ENCODE results near the gene PRR11.
"Not testable (repeated sequence)": the region's sequence is repeated elsewhere in the genome, so short reads cannot be mapped to it uniquely, and the experiment has no call there.

PRR11 gene

GRCh38 chr17:59219992-59220327, 64.4 kb downstream of the PRR11 start:
- no peak for DNase-seq (ENCODE audit: low read depth in 2 of 2)

- DNase-seq (ENCODE audit: low read depth in 2 of 2): peak; percentile 95 to 97
Measured at GRCh38 chr17:59220328-59221158, 65.0 kb downstream of the PRR11 start, which contains the start of gene GDPD1. Gene GDPD1 (plus strand): TSS chr17:59220511. CDS start chr17:59220610, 99 bp downstream.

- no peak for DNase-seq (ENCODE audit: low read depth in 2 of 2)
Measured at GRCh38 chr17:59221159-59221847, 65.8 kb downstream of the PRR11 start.

GRCh38 chr17:59223813-59224212, 68.3 kb downstream of the PRR11 start:
- DNase-seq (ENCODE audit: low read depth in 2 of 2): no peak

- not testable (repeated sequence) for DNase-seq (ENCODE audit: low read depth in 2 of 2)
Measured at GRCh38 chr17:59228588-59228987, 73.0 kb downstream of the PRR11 start.

GRCh38 chr17:59230764-59231163, 75.2 kb downstream of the PRR11 start:
- DNase-seq (ENCODE audit: low read depth in 2 of 2): no peak

GRCh38 chr17:59234631-59235030, 79.1 kb downstream of the PRR11 start:
- no peak for DNase-seq (ENCODE audit: low read depth in 2 of 2)

GRCh38 chr17:59238906-59239305, 83.4 kb downstream of the PRR11 start:
- no peak for DNase-seq (ENCODE audit: low read depth in 2 of 2)

- no peak for DNase-seq (ENCODE audit: low read depth in 2 of 2)
Measured at GRCh38 chr17:59244081-59244480, 88.5 kb downstream of the PRR11 start.
